ENCODE measurements around the gene VPS39. TPM values are rescaled to one million over a fixed set of nuclear protein-coding genes. Genes with fewer than 3 reads are reported as not detected.

The VPS39 gene
- polyA plus RNA-seq, 1 donor (not counting 4 experiments of a cell fraction or from before 2014, with no cell fraction given) = 29.7 TPM

GRCh38 chr15:42191610-42192346, 16.3 kb downstream of the VPS39 start:
- TF ChIP-seq EZH2 (IDR thresholded peaks at IDR 0.05; ENCODE audit: low read length) = no peak
- no peak for TF ChIP-seq CTCF (optimal IDR thresholded peaks at IDR 0.05 in 1 of 3, IDR thresholded peaks at IDR 0.05 in 1 of 3, conservative IDR thresholded peaks at IDR 0.05 in 1 of 3; ENCODE audit: extremely low read depth in 1 of 3, insufficient read depth in 2 of 3, low read length in 3 of 3)
- H3K36me3 ChIP-seq (ENCODE audit: control insufficient read depth in 2 of 2, extremely low read depth in 1 of 2, insufficient read depth in 2 of 2, low read length in 2 of 2) = peaks cover 11 to 17% of the 10 kb centered on the region in 2 experiments
- H4K20me1 ChIP-seq (ENCODE audit: control insufficient read depth, extremely low read depth, insufficient read depth, low read length) = no peaks in the 10 kb centered on the region
- no peak overlapping the region for H3K9ac ChIP-seq (ENCODE audit: control insufficient read depth, extremely low read depth, insufficient read depth, low read length)
- no peak overlapping the region for H3K4me3 ChIP-seq (ENCODE audit: control insufficient read depth in 2 of 3, extremely low read depth in 1 of 3, insufficient read depth in 2 of 3, low read depth in 1 of 3, low read length in 3 of 3)
- H3K4me2 ChIP-seq (ENCODE audit: control insufficient read depth, extremely low read depth, insufficient read depth, low read depth, low read length) = no peak overlapping the region
- H3K9me1 ChIP-seq (ENCODE audit: control insufficient read depth, extremely low read depth, insufficient read depth, low read length) = no peaks in the 10 kb centered on the region
- DNase-seq (ENCODE audit: low read depth, low spot score) (no peak), FAIRE-seq (no peak)
- no peaks in the 10 kb centered on the region for H3K9me3 ChIP-seq (ENCODE audit: control insufficient read depth, low read depth, low read length)
- no peak overlapping the region for H3K27ac ChIP-seq (ENCODE audit: control insufficient read depth, insufficient read depth, low read length)
- no peak overlapping the region for H2AFZ ChIP-seq (ENCODE audit: control insufficient read depth, low read length)
- H3K4me1 ChIP-seq (ENCODE audit: control insufficient read depth, extremely low read depth, insufficient read depth, low read length) = no peaks in the 10 kb centered on the region
- no peaks in the 10 kb centered on the region for H3K27me3 ChIP-seq (ENCODE audit: control insufficient read depth, extremely low read depth, insufficient read depth, low read length)
- peaks cover 3% of the 10 kb centered on the region for H3K79me2 ChIP-seq (ENCODE audit: control insufficient read depth, insufficient read depth, low read length)
- dilution Hi-C loops (cut with MboI; ENCODE audit: extremely low pct_ligation_motif_present, low sequenced_read_pairs) = no loop called here

- dilution Hi-C loops (cut with MboI; ENCODE audit: extremely low pct_ligation_motif_present, low sequenced_read_pairs) = no loop called here
- FAIRE-seq (no peak), DNase-seq (ENCODE audit: low read depth, low spot score) (no peak)
- H3K4me1 ChIP-seq (ENCODE audit: control insufficient read depth, extremely low read depth, insufficient read depth, low read length) = no peaks in the 10 kb centered on the region
- no peak overlapping the region for H3K4me3 ChIP-seq (ENCODE audit: control insufficient read depth in 2 of 3, extremely low read depth in 1 of 3, insufficient read depth in 2 of 3, low read depth in 1 of 3, low read length in 3 of 3)
- H4K20me1 ChIP-seq (ENCODE audit: control insufficient read depth, extremely low read depth, insufficient read depth, low read length) = no peaks in the 10 kb centered on the region
- H3K4me2 ChIP-seq (ENCODE audit: control insufficient read depth, extremely low read depth, insufficient read depth, low read depth, low read length) = no peak overlapping the region
- no peaks in the 10 kb centered on the region for H3K27me3 ChIP-seq (ENCODE audit: control insufficient read depth, extremely low read depth, insufficient read depth, low read length)
- peaks cover 11 to 17% of the 10 kb centered on the region in 2 experiments for H3K36me3 ChIP-seq (ENCODE audit: control insufficient read depth in 2 of 2, extremely low read depth in 1 of 2, insufficient read depth in 2 of 2, low read length in 2 of 2)
- H3K9me1 ChIP-seq (ENCODE audit: control insufficient read depth, extremely low read depth, insufficient read depth, low read length) = no peaks in the 10 kb centered on the region
- no peak overlapping the region for H3K27ac ChIP-seq (ENCODE audit: control insufficient read depth, insufficient read depth, low read length)
- H3K79me2 ChIP-seq (ENCODE audit: control insufficient read depth, insufficient read depth, low read length) = peaks cover 3% of the 10 kb centered on the region
- no peaks in the 10 kb centered on the region for H3K9me3 ChIP-seq (ENCODE audit: control insufficient read depth, low read depth, low read length)
- no peak overlapping the region for H3K9ac ChIP-seq (ENCODE audit: control insufficient read depth, extremely low read depth, insufficient read depth, low read length)
- H2AFZ ChIP-seq (ENCODE audit: control insufficient read depth, low read length) = no peak overlapping the region
- no peak for TF ChIP-seq EZH2 (IDR thresholded peaks at IDR 0.05; ENCODE audit: low read length)
- no peak for TF ChIP-seq CTCF (optimal IDR thresholded peaks at IDR 0.05 in 1 of 3, IDR thresholded peaks at IDR 0.05 in 1 of 3, conservative IDR thresholded peaks at IDR 0.05 in 1 of 3; ENCODE audit: extremely low read depth in 1 of 3, insufficient read depth in 2 of 3, low read length in 3 of 3)
Measured at GRCh38 chr15:42190370-42190769, 17.7 kb downstream of the VPS39 start.
